Epidermal melanocyte (primary cell): Measurements from ENCODE around the gene TMEM61.
"Not testable (repeated sequence)": the region's sequence is repeated elsewhere in the genome, so short reads cannot be mapped to it uniquely, and the experiment has no call there.

Source experiments
- DNase-seq: peaks from one replicate; pipeline ENCODE4 v3.0.0; 2011; ENCODE audit warnings: low spot score; ENCODE audit not compliant: insufficient read length

The TMEM61 gene

DNA sequence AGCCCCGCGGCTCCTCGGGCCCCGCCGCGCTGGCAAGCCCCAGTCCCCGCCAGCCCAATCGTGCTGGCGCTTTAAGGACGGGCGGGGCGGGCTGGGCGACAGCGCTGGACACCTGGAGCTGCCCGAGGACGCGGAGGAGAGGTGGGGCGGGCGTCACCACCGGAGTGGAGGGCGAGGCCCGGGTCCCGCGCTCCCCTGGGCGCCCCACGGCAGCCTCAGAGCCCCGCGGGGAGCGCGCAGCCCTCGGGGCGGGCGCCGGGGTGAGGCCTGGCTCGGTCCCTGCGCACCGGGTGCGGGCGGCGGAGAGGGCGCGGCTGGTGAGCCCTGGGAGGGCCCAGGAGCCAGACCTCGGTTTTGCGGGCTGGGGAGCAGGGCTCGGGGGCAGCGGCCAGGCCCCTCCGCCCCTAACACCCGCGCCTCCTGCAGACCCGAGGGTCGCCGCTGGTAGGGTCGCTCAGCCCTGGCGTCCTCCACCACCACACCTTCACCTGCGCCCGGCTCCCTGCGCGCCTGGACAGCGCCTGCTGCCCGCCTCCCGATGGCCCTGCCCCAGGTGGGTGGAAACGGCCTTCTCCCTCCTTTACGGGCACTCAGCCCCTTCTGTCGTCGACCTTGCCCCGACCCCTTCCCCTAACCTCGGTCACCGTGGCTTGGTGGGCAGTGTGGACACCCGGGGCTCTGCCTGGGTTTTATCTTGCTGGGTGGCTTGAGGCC, at the start of gene TMEM61:
Gene TMEM61, plus strand, starts transcription at position 101 of the 714 bp plus-strand sequence. Its CDS starts 438 bp downstream, at position 539.
- no peak for DNase-seq

DNA sequence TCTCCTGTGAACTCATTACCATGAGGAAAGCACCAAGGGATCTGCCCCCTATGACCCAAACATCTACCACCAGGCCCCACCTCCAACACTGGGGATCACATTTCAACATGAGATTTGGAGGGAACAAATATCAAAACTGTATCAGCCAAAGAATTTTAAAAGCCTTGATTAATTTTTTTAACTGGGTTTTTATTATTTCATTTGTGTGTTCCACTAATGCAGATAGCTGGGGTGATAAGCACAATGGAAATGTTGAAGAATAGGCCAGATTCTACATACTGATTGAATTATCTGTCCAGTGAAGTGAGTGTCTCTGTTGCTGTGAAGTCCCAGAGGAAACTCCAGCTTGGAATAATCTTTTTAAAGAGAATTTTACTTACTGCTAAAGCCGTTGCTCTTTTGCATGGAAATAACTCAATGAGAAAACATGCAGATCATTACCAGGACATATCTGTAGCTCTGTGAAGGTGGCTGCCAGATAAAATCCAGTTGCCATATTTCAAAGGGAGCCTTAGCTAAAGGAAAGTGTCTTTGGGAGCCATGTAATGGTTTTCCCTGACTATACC, 49.1 kb upstream of the TMEM61 start:
- no peak for DNase-seq

DNA sequence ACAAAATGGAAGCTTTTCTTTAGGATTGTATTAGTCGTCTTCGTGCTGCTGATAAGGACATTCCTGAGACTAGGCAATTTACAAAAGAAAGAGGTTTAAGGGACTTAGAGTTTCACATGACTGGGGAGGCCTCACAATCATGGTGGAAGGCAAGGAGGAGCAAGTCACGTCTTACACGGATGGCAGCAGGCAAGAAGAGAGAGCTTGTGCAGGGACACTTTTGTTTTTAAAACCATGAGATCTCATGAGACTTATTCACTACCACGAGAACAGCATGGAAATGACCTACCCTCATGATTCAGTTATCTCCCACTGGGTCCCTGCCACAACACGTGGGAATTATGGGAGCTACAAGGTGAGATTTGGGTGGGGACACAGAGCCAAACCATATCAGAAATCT, 46.3 kb upstream of the TMEM61 start:
- not testable (repeated sequence) for DNase-seq

DNA sequence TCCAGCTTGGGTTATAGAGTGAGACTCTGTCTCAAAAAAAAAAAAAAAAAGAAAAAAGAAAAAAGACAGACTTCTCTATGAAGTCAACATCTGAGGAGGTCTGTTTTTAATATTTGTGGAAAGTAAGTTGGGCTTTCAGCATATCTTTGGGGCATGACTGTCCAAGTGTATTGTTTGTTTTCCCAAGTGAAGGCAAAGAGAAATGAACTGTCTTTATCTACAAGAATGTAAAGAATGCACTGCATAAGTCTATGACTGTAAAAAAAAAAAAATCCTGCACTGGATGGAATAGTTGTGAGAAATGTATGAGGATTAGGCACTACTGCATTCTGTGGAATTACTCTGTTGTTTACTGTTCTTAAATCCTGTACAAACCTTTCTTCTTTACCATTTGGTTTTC, 45.6 kb upstream of the TMEM61 start:
- peak; percentile 50 for DNase-seq

DNA sequence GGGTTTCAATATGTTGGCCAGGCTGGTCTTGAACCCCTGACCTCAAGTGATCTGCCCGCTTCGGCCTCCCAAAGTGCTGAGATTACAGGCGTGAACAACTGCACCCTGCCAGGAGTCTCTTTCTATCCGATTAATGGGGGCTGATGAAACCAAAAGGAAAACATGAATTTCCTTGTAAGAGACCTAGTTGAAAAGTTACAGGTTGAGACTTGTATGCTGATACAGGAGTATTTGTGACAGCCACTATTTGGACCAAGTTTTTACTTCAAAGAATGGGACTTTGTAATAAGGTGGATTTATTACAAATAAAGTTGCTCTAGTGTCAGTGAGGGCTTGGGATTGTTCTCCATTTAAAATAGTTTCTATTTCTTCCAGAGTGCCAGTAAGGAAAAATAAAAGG, 43.6 kb upstream of the TMEM61 start:
- DNase-seq = no peak

DNA sequence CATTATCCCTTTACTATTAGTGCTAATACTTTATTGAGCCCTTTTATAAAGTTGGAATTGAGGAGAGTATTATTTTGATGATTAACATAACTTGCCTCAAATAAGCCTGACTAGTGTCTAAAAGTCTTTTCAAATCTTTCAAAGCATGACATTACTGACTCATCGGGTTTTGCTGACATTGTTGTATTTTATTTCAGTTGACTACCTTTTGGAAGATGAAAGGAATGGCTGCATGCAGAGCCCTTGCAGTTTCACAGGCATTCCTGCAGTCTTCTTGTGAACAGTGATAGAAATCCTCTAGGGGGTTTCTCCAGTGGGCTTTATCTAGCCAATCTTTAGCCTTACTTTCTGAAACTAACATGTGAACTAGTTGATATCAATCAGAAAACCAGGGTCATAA, 43.0 kb upstream of the TMEM61 start:
- no peak for DNase-seq

DNA sequence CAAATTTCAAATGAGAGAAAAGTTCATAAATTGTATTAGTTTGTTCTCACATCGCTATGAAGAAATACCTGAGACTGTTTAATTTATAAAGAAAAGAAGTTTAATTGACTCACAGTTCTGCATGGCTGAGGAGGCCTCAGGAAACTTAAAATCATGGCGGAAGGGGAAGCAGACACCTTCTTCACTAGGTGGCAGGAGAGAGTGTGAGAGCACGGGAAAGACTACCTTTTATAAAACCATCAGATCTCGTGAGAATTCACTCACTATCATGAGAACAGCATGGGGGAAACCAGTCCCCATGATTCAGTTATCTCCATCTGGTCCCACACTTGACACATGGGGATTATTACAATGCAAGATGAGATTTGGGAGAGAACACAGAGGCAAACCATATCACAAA, 41.5 kb upstream of the TMEM61 start:
- DNase-seq = not testable (repeated sequence)

DNA sequence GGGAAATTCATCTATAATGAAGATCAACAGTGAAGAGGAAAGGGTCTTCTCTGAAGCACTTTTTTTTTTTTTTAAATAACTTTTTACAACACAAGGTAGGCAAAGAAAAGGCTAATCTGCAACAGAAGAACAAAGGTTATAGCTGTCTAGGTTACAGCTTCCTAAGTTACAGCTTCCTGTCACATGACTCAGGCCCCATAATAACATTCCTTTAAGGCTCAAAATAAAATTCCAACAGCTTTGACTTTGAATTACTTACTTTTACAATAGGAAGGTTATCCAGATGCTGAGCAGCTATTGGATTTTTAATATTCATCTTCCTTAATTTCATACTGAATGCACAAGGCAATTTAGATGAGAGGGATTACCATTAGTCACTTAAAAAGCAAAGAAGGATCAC, 40.4 kb upstream of the TMEM61 start:
- no peak for DNase-seq

DNA sequence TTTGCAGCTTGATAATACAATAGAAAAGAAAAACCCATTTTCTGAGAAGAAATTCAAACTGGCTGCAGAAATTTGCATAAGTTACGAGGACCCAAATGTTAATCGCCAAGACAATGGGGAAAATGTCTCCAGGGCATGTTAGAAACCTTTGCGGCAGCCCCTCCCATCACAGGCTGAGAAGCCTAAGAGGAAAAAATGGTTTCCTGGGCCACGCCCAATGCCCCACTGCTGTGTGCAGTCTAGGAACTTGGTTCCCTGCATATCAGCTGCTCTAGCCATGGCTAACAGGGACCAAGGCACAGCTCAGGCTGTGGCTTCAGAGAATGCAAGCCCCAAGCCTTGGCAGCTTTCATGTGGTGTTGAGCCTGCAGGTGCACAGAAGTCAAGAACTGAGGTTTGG, 37.5 kb upstream of the TMEM61 start:
- DNase-seq = no peak

DNA sequence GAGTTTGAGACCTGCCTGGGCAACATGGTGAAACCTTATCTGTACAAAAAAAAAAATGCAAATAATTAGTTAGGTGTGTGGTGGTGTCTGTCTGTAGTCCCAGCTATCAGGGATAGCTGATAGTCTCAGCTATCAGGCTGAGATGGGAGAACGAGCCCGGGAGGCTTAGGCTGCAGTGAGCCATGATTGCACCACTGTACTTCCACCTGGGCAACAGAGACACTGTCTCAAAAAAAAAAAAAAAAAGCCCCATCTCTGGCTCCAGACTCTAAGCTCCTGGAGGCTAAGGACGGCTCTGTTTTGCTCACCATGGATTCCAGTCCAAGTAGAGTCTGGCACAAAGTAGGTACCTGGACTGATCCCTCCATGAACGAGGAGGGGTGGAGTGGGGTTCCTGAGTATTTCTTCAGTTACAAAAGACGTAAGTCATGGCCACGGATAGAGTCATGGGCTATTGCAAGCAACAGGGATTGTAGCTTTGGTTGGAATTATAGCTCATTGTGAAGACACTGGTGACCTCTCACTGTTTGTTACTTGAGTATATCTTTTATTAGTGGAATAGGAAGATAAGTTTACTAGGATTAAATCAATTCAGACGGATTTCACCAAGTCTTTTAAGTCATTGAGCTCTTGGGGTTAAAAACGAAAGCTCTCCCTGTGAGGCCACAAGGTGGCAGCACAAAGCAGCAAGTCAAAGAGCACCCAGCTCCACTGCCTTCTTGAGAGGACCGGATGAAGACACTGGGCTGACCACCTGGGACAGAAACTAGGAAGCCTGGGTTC, 35.6 kb upstream of the TMEM61 start:
- peak; percentile 80 for DNase-seq

DNA sequence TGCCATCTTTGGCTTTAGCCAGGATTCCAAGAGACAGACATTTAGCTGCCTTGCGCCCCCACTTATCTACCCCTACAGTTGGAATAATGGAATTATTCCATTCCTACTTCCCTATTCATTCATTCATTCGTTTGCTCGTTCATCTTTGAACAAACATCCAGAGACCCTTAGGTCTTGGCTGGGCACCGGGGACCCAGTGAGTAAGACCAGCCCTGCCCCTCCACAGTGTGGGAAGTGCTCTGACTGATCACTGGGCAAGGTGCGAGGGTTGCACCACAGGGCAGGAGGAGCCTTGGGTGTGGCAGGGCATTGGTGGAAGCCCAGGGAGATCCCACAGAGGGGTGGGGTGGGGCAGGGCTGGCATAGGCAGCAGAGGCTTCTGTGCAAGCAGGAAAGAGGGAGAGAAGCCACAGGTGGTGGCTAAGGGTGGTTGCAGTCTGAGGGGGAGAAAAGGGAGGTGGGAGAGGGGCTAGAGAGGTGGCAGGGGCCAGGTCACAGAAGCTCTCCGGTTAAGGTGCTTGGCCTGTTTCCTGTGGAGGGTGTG, 35.0 kb upstream of the TMEM61 start:
- DNase-seq = no peak

DNA sequence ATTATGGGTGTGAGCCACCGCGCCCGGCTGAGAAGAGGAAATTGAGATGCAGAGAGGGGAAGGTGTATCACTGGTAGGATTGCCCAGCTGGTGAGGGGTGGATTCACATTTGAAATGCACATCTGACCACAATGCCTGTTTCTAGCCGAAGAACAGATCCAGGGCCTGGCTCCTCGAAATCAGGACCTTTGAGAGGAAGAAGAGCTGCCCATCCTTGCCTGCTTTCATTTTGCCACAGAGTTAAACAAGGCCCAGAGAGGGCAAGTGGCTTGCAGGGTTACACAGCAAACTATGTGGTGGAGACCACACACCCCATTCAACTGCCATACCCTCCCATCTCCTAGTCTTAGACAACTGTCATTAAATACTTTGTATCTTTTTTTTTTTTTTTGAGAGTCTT, 32.9 kb upstream of the TMEM61 start:
- no peak for DNase-seq

DNA sequence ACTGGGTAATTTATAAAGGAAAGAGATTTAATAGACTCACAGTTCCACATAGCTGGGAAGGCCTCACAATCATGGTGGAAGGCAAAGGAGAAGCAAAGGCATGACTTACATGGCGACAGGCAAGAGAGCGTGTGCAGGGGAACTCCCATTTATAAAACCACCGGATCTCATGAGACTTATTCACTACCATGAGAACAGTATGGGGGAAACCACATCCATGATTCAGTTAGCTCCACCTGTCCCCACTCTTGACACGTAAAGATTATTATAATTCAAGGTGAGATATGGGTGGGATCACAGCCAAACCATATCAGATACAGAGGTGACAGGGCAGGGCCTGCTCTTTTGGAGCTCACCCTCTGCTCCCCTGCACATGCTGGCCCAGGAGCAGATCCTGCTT, 31.4 kb upstream of the TMEM61 start:
- no peak for DNase-seq

DNA sequence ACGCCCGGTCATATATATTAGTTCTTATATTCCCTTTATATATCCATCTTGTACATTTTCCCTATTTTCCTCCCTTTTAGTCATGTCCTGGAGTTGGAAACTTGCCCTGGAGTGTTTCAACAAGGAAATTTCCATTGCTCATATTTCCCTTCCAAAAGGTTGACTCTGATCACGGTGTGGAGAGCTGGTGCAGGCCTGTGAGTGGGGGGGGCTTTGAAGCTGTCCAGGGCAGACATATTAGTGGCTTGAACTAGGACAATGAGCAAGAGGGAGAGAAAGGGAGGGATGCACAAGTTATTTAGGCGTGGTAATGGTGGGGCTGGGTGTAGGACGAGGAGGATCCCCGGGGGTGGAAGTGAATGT, 30.4 kb upstream of the TMEM61 start:
- DNase-seq = no peak

DNA sequence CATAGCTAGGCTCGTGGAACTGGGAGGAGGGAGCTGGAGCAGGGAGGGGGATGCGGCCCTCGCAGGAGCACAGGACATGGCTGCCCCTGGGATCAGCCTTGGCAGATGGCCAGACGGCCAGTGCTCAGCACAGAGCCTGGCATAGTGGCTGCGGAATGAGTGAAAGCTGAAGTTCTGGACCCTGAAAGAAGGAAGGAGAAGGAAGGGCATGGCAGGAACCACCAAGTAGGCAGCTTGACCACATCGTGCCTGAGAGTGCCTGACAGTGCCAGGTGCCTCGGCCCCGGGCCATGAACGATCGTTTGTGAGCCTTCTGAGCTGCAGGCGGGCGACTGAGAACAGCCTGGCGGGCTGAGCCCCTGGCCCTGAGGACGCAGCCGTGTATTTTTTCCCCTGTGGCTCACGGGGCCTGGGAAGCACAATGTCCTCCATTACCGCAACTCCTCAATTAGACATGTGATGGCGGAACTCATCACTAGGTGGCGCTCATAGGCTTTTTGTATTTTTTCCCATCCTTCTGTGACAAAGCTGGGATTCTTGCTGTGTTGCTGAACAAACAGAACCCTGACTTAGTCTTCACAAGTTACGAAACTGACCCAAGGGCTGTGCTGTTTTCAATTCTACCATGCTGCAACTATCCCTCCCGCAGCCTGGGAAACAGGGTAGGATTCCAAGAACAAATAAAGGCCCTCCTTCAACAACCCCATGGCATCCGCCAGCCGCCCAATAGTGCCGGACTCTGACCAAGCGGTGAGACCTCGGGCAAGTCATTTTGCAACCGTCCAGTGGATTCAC, 29.9 kb upstream of the TMEM61 start:
- DNase-seq = peak; percentile 81

DNA sequence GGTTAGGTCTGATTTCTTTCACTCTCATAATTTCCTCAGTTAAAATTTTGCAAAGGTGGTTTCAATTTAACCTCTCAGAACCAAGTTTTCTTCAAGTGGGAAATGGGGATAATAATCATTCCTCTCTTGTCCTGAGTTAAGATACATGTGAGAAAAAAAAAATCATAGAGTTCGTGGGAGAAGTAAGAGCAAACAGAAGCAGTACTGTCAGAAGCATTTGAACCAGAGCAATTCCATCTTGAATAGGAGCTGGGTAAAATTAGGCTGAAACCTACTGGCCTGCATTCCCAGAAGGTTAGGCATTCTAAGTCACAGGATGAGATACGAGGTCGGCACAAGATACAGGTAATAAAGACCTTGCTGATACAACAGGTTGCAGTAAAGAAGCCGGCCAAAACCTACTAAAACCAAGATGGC, 28.6 kb upstream of the TMEM61 start:
- no peak for DNase-seq

DNA sequence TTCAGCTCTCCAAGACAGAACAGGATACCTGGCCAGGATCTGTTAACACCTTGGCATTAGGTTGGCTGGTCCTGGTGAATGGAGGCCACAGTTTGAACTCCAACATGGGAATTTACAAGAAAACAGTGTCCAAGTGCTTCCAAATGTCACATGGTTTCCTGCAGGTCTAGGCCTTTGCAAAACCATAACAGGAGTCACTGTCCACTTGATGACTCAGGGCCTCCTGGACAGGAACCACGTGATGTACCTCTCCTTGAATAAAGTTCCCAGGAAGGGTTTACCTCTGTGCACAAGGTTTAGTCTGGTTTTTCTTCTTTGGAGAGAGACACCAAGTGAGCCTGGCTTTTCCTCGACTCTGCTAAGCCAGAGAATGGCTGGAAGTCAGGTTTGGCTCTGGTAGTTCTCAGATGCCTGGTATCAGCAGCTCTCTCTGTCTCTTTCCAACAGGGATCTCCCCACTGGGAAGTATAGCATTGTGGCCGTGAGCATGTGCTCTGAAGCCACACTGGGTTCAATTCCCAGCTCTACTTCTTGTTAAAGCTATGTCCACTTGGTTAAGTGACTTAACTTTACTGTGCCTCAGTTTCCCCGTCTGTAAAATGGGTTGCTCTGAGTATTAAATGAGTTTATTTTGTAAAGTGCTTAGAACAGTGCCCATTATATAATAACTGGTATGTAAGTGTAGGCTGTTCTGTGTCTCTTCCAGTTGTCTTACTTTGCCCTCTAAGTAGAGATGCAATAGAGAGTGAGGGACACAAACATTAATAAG, 27.3 kb upstream of the TMEM61 start:
- DNase-seq = no peak

DNA sequence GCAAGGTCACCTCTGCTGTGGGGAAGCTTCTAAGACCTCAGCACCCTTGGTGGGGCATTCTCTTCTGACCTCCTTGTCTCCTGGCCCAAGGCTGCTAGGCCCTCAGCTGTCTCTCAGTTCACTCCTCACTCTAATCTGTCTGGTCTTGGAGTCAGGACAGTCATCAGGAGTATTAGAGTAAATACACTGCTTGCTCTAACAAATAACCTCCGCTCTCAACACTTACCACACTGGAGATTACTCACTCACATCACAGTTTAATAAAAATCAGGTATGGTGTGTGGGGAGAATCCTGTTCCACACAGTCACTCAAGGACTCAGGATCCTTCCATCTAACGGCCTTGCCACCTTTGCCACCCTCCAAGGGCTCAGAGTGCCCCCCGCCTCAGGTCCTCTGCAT, 26.6 kb upstream of the TMEM61 start:
- no peak for DNase-seq

DNA sequence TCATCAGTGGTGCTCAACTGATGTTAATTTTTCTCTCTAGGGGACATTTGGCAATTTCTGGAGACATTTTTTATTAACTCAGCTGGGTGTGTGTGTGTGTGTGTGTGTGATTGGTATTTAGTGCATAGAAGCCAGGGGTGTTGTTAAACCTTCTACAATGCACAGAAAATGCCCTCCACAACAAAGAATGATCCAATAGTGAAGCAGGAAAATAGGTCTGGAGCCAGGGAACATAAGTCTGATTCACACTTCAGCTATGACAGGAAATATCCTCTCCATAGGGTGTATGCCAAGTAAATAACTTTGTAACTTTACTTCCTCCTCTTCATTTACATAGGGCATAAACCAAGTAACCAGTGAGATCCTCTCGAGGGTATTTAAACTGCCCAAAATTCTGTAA, 25.1 kb upstream of the TMEM61 start:
- no peak for DNase-seq

DNA sequence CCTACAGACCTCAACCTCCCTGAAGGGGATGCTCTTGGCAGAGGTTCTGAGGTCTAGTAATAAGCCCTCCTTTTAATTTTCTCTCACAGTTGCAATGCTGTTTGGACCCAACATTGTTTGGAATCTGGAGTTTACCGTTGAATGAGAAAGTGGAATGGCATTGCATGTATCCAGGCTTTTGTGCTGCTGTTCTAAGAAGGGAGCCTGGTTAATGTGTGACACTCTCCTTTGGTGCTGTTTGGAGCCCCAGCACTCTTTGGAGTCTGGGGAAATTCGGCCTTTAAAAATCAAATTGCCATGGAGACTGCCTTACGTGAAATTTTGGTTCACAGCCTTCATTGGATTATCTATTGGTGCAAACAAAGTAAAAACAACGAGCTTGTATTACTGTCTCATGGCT, 23.7 kb upstream of the TMEM61 start:
- no peak for DNase-seq

DNA sequence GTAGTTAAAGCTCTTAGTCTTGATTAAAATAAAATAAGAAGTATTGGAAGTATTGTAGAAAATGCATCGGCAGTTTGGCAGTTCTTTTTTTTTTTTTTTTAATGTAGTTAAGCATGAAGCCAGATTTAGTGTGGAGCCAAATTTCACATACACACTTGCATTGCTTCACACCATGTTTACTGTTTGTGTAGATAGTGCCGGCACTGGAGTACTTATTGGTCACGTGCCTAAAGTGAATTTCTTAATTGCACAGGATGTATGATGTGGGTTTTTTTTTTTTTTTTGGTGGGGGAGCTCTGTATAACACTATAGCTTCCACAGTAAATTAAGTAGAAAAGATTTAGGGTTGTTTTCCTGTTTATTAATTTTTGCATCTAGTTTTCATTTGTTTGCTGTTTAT, 21.2 kb upstream of the TMEM61 start:
- no peak for DNase-seq
